Nephron (organoid): ENCODE data around the gene LIN28B.

Source experiments
- H3K27ac Mint-ChIP-seq, 3 experiments: 2 replicates each; pipeline ENCODE4 v1.8.0; 2020; ENCODE audit warnings: mixed read lengths in 3 of 3, mild to moderate bottlenecking in 2 of 3, moderate library complexity in 1 of 3
- H3K27me3 Mint-ChIP-seq: 2 replicates; pipeline ENCODE4 v1.8.0; 2021; ENCODE audit warnings: low read depth, mild to moderate bottlenecking, moderate library complexity, mixed read lengths
- H3K36me3 Mint-ChIP-seq: 2 replicates; pipeline ENCODE4 v1.8.0; 2020; ENCODE audit warnings: low read depth, mixed read lengths
- H3K4me1 Mint-ChIP-seq: 2 replicates; pipeline ENCODE4 v1.8.0; 2020; ENCODE audit warnings: mixed read lengths
- H3K4me3 Mint-ChIP-seq, 3 experiments: 2 replicates each; pipeline ENCODE4 v1.8.0; 2020; ENCODE audit warnings: mild to moderate bottlenecking in 3 of 3, mixed read lengths in 3 of 3, moderate library complexity in 2 of 3
- H3K9me3 Mint-ChIP-seq: 2 replicates; pipeline ENCODE4 v1.8.0; 2020; ENCODE audit warnings: mixed read lengths
- CTCF ChIP-seq, 3 experiments: fragments of 200-600 bp; sonication (generic); IDR thresholded peaks; one replicate each; pipeline ENCODE4 v1.5.0; 2021; ENCODE audit warnings: antibody characterized with exemption in 3 of 3; ENCODE audit not compliant: unreplicated experiment in 3 of 3

The LIN28B gene

GRCh38 chr6:105014954-105015353 is 58.0 kb downstream of the LIN28B start:
- no peak overlapping the region for H3K4me3 Mint-ChIP-seq
- H3K27me3 Mint-ChIP-seq = no peaks in the 10 kb centered on the region
- H3K9me3 Mint-ChIP-seq = no peaks in the 10 kb centered on the region
- TF ChIP-seq CTCF (IDR thresholded peaks at IDR 0.05; ENCODE audit: unreplicated experiment in 3 of 3) = no peak
- H3K27ac Mint-ChIP-seq = no peak overlapping the region
- peaks cover 5% of the 10 kb centered on the region for H3K36me3 Mint-ChIP-seq
- peaks cover 8% of the 10 kb centered on the region for H3K4me1 Mint-ChIP-seq

- Mint-ChIP-seq H3K9me3 (no peaks in the 10 kb centered on the region), H3K4me3 (no peak overlapping the region), H3K4me1 (peaks cover 8% of the 10 kb centered on the region), H3K27ac (peak overlapping the region; percentile 24 to 32 (median 31)), H3K27me3 (no peaks in the 10 kb centered on the region), H3K36me3 (peaks cover 4% of the 10 kb centered on the region)
- TF ChIP-seq CTCF (IDR thresholded peaks at IDR 0.05; ENCODE audit: unreplicated experiment in 3 of 3) = no peak
Measured at GRCh38 chr6:105015482-105015881, 58.6 kb downstream of the LIN28B start.

- TF ChIP-seq CTCF (IDR thresholded peaks at IDR 0.05; ENCODE audit: unreplicated experiment in 3 of 3) = no peak
- no peak overlapping the region for H3K4me3 Mint-ChIP-seq
- peaks cover 8% of the 10 kb centered on the region for H3K4me1 Mint-ChIP-seq
- no peaks in the 10 kb centered on the region for H3K9me3 Mint-ChIP-seq
- no peak overlapping the region for H3K27ac Mint-ChIP-seq
- H3K36me3 Mint-ChIP-seq = no peaks in the 10 kb centered on the region
- H3K27me3 Mint-ChIP-seq = no peaks in the 10 kb centered on the region
Measured at GRCh38 chr6:105019285-105019684, 62.4 kb downstream of the LIN28B start.

- TF ChIP-seq CTCF (IDR thresholded peaks at IDR 0.05; ENCODE audit: unreplicated experiment in 3 of 3) = no peak
- Mint-ChIP-seq H3K27ac (no peak overlapping the region), H3K4me3 (no peak overlapping the region)
Measured at GRCh38 chr6:105021399-105021798, 64.5 kb downstream of the LIN28B start.

GRCh38 chr6:105022416-105022815 is 65.5 kb downstream of the LIN28B start:
- H3K27me3 Mint-ChIP-seq = no peaks in the 10 kb centered on the region
- H3K4me3 Mint-ChIP-seq = no peak overlapping the region
- H3K27ac Mint-ChIP-seq = no peak overlapping the region

More at GRCh38 chr6:105021399-105021798, 64.5 kb downstream of the LIN28B start:
- H3K9me3 Mint-ChIP-seq = no peaks in the 10 kb centered on the region
- no peaks in the 10 kb centered on the region for H3K27me3 Mint-ChIP-seq
- peaks cover 4% of the 10 kb centered on the region for H3K36me3 Mint-ChIP-seq
- no peaks in the 10 kb centered on the region for H3K4me1 Mint-ChIP-seq

More at GRCh38 chr6:105022416-105022815, 65.5 kb downstream of the LIN28B start:
- H3K36me3 Mint-ChIP-seq = peaks cover 4% of the 10 kb centered on the region
- no peak for TF ChIP-seq CTCF (IDR thresholded peaks at IDR 0.05; ENCODE audit: unreplicated experiment in 3 of 3)
- H3K4me1 Mint-ChIP-seq = no peaks in the 10 kb centered on the region
- no peaks in the 10 kb centered on the region for H3K9me3 Mint-ChIP-seq
